Measurements from ENCODE around the gene MLH3. TPM values are rescaled to one million over a fixed set of nuclear protein-coding genes. Genes with fewer than 3 reads are reported as not detected.

The MLH3 gene
- total and polyA plus RNA-seq, 2 experiments from 2014 or later, result 10.7 to 14.7 TPM

DNA sequence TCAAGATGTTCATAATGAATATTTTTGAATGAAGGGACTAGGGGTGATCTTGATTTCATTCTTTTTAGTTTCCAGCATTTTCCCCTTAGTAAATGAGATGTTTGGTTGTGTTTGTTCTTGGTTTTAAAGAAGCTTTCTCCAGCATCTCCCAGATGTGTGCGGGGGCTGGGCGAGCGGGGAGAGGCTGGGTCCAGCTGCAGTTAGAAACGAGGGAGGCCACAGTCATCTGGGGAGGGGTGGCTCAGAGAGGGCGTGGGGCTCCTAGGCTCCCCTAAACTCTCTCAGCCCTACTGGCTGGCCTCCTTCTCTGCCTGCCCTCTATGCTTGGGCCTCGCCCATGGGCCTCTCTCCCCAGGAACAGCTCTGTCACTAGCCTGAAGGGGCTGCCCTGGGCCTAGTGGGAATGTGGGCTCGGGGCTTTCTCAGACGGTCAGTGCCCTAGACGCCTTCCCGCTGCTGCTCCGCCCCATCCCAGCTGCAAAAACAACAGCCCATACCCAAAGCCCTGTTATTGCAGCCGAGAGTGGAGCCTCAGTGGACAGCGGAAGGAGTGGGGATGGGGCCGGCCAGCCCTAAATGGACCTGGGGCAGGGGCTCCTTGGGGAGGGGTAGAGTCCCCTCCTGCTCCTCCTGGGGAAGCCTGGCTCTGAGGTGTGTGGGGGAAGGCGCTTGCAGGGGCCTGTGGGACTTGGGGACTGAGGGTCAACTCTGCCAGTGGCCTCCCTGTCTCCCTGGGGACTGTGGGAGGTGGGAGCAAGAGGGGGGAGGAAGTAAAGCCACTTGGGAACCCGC is 66.8 kb downstream of the MLH3 start:
- no peak overlapping the region for H3K4me3 Mint-ChIP-seq
- Histone ChIP-seq H3F3A (replicated peaks; ENCODE audit: low read depth) (peaks cover 8% of the 10 kb centered on the region; the same call in 1 of the 2 replicates), H3K79me2 (replicated peaks; ENCODE audit: insufficient read depth) (no peaks in the 10 kb centered on the region), H3K27ac (ENCODE audit: low read depth) (no peak overlapping the region), H3K27me3 (ENCODE audit: insufficient read depth) (no peaks in the 10 kb centered on the region), H3K4me2 (no peak overlapping the region; the same call in 1 of the 2 replicates), H3K4me3 (no peak overlapping the region), H2AFZ (peak overlapping the region; percentile 85), H3K36me3 (ENCODE audit: insufficient read depth) (no peaks in the 10 kb centered on the region), H4K20me1 (replicated peaks; ENCODE audit: insufficient read depth) (no peaks in the 10 kb centered on the region), H3K4me1 (ENCODE audit: insufficient read depth) (peaks cover 19% of the 10 kb centered on the region), H3K9me2 (ENCODE audit: insufficient read depth) (no peaks in the 10 kb centered on the region)
- H3K4me1 Mint-ChIP-seq, result peaks cover 28% of the 10 kb centered on the region
- no peaks in the 10 kb centered on the region for H3K36me3 Mint-ChIP-seq (ENCODE audit: low read depth)
- DNase-seq (ENCODE audit: low spot score), result no peak
- no peak for TF ChIP-seq JUNB (IDR thresholded peaks at IDR 0.05; ENCODE audit: unreplicated experiment)
- TF ChIP-seq POLR2AphosphoS5 (IDR thresholded peaks at IDR 0.05; ENCODE audit: low read depth), result no peak
- no peak for TF ChIP-seq ZNF331 (CRISPR knock-in tag; IDR thresholded peaks at IDR 0.05; ENCODE audit: low read depth)
- TF ChIP-seq EZH2 (IDR thresholded peaks at IDR 0.05; ENCODE audit: low read depth, unreplicated experiment), result no peak
- no peak for TF ChIP-seq CTCF (conservative IDR thresholded peaks at IDR 0.05; ENCODE audit: low read depth in 2 of 2)
- TF ChIP-seq ETS1 (IDR thresholded peaks at IDR 0.05), result no peak
- TF ChIP-seq ZNF462 (CRISPR knock-in tag; IDR thresholded peaks at IDR 0.05), result no peak
- TF ChIP-seq ZNF114 (CRISPR knock-in tag; IDR thresholded peaks at IDR 0.05), result no peak
- peaks cover 12% of the 10 kb centered on the region for H3K27me3 Mint-ChIP-seq (ENCODE audit: insufficient read depth, low read depth, poor library complexity)
- H3K9me3 Mint-ChIP-seq, result no peaks in the 10 kb centered on the region; the same call in 2 of the 3 replicates
- no peak; the same call in 2 of the 3 replicates for ATAC-seq
- H3K27ac Mint-ChIP-seq, result no peak overlapping the region
